Adrenal gland (tissue), 12 donors: Measurements from ENCODE around the gene GNAQ. TPM values are rescaled to one million over a fixed set of nuclear protein-coding genes. Genes with fewer than 3 reads are reported as not detected.

ENCODE experiments used
- DNase-seq, 7 donors: peaks; one replicate each; pipeline ENCODE4 v3.0.0-alpha.2; 2019 to 2020
- H3K27ac ChIP-seq, 5 donors: fragments of 200-600 bp; sonication (generic) in 4 of 5; 1 replicate in 3 of 5; 2 replicates in 2 of 5; pipeline versions ENCODE4 v1.5.1 to v1.8.0; 2016 to 2020; ENCODE audit warnings: mild to moderate bottlenecking in 1 of 5
- H3K27me3 ChIP-seq: fragments of 200-600 bp; 2 replicates; pipeline ENCODE4 v1.8.0; 2021
- H3K36me3 ChIP-seq, 2 donors: fragments of 200-600 bp; replicated peaks in 1 of 2; 1 replicate in 1 of 2; 2 replicates in 1 of 2; pipeline versions ENCODE4 v1.5.1 to v1.8.0; 2018 to 2022
- H3K4me1 ChIP-seq, 2 donors: fragments of 200-600 bp; replicated peaks in 1 of 2; 1 replicate in 1 of 2; 2 replicates in 1 of 2; pipeline versions ENCODE4 v1.5.1 to v1.8.0; 2018 to 2021
- H3K4me3 ChIP-seq, 4 donors: fragments of 200-600 bp; sonication (generic) in 3 of 4; one replicate each; pipeline ENCODE4 v1.5.1; 2016 to 2018
- H3K9me3 ChIP-seq, 3 donors: fragments of 200-600 bp; sonication (generic) in 1 of 3; replicated peaks in 1 of 3; 1 replicate in 2 of 3; 2 replicates in 1 of 3; pipeline versions ENCODE4 v1.5.1 to v1.8.0; 2016 to 2021
- POLR2A ChIP-seq, 2 donors: fragments of 450-650 bp; IDR thresholded peaks; one replicate each; pipeline ENCODE4 v1.6.1; 2017; ENCODE audit warnings: antibody characterized with exemption in 2 of 2, mild to moderate bottlenecking in 2 of 2, moderate library complexity in 1 of 2
- WGBS, 4 donors: extraction: QIAGEN DNeasy Blood & Tissue Kit in 2 of 4; methylation state at CpG; one replicate each; pipeline versions ENCODE4 v1.1.5 to v1.1.7; 2013 to 2017; 5-methylcytosine and 5-hydroxymethylcytosine counted together
- intact Hi-C, 2 donors: fragments of 100-400 bp; cut with DNase I; formaldehyde crosslinking; loops; one replicate each; pipeline versions ENCODE4 v1.14.1 to v1.15.0; 2022 to 2023
- polyA plus RNA-seq, 3 donors: library from polyadenylated mRNA; stranded (reverse); fragments of 200-250 nt in 2 of 3; fragments of 350-450 nt in 1 of 3; fragmentation: Illumina TruSeq in 1 of 3; extraction: RNeasy Lipid Tissue Mini Kit (QIAGEN cat#74804) in 1 of 3; gene quantifications; one replicate each; pipeline ENCODE4 v1.2.3, GENCODE V29; 2013 to 2014
- total RNA-seq, 9 donors: library from RNA; depleted of rRNA in 4 of 9; stranded (reverse); fragments of >200 nt in 4 of 9; fragments of 120-200 nt in 1 of 9; fragmentation: NEBNext Ultra II Directional in 1 of 9; extraction: Animal tissue kit (Norgen Biotek cat#: 25700) in 1 of 9; gene quantifications; one replicate each; pipeline versions ENCODE4 v1.1.0 to v1.2.4, GENCODE V29; 2013 to 2023
- TF ChIP-seq, protein P1 (sequence below), 6 experiments: fragments of 450-650 bp in 4 of 6; fragments of 200-600 bp in 2 of 6; sonication (generic) in 1 of 6; IDR thresholded peaks; 1 replicate in 5 of 6; 2 replicates in 1 of 6; pipeline versions ENCODE4 v1.5.1 to v1.8.0; 2016 to 2021; ENCODE audit warnings: antibody characterized with exemption in 6 of 6, mild to moderate bottlenecking in 2 of 6, moderate library complexity in 1 of 6
- donor health status: healthy with polysubstance abuse.
- donor health status: Bipolar disorder and iron deficiency.
- donor health status: DM: yes; HTN: yes; CAD: no.
- donor health status: DM: no; HTN: no; CAD: no.
- donor health status: DM: no; HTN: no; CAD: no.
- donor health status: DM: yes; HTN: yes; CAD: no.

GNAQ gene
- total and polyA plus RNA-seq, 12 donors = 15.8 to 71.7 (median 45.1) TPM

DNA sequence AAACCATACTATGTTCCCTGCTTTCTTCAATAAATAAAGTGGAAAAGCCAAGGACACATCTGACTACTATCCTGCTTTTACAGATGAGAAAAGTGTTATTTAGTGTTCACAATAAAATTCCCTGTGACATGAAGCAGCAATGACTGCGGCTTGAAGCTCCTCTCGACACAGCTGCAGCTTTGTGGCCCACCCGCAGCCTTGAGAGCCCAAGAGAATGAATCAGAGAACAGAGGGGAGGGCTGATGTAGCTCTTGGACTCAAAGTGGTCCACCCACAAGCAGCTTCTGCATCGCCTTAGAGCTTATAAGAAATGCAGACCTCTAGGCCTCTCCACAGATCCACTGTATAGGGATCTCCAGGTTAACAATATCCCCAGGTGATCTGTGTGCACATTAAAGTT lies 202.2 kb downstream of the GNAQ start:
- peak in 2 of 7 donors; percentile 38 to 40 for DNase-seq
- no peaks in the 10 kb centered on the region for H3K27me3 ChIP-seq
- peaks cover 14 to 55% of the 10 kb centered on the region in 2 donors for H3K4me1 ChIP-seq
- WGBS, 4 donors = 66 to 73% (median 70%) methylated on average over 4 of the region's 4 CpGs
- no peaks in the 10 kb centered on the region for H3K36me3 ChIP-seq
- TF ChIP-seq, protein P1, sequence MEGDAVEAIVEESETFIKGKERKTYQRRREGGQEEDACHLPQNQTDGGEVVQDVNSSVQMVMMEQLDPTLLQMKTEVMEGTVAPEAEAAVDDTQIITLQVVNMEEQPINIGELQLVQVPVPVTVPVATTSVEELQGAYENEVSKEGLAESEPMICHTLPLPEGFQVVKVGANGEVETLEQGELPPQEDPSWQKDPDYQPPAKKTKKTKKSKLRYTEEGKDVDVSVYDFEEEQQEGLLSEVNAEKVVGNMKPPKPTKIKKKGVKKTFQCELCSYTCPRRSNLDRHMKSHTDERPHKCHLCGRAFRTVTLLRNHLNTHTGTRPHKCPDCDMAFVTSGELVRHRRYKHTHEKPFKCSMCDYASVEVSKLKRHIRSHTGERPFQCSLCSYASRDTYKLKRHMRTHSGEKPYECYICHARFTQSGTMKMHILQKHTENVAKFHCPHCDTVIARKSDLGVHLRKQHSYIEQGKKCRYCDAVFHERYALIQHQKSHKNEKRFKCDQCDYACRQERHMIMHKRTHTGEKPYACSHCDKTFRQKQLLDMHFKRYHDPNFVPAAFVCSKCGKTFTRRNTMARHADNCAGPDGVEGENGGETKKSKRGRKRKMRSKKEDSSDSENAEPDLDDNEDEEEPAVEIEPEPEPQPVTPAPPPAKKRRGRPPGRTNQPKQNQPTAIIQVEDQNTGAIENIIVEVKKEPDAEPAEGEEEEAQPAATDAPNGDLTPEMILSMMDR (IDR thresholded peaks at IDR 0.05) = no peak
- no peak for TF ChIP-seq POLR2A (IDR thresholded peaks at IDR 0.05)
- H3K4me3 ChIP-seq = no peak overlapping the region
- peak overlapping the region in 2 of 5 donors; percentile 1 to 14 for H3K27ac ChIP-seq
- H3K9me3 ChIP-seq = no peaks in the 10 kb centered on the region
- intact Hi-C loops = no loop called here

DNA sequence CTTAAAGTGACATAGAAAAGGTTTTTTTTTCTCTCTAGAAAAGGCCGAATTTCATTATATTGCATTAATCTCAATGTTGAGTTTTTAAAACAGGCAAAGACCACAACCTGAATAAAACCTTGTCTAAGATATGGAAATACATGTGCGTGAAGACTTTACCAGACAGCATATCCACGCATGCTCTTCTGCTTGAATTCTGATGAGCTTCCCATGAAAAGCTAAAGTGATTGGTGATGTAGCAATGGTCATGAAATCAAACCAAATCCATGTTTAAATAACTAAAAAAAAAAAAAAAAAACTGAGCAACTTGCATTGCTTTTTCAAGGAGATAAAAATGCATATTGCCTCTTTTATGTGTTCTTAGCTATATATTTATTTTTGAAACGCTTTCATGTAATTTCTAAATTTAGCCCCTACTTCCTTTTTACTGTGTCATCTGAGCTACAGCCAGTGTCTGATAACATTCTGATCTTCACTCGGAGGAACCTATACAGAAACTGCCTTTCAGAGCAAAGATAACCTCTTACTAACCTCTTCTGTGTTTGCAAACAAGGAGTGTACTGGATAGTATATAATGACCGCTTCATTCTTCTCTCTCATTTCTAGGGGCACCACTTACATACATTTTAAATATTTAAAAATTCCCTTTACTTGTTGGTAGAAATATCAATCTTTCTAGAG lies 204.4 kb downstream of the GNAQ start:
- no peak overlapping the region for H3K27ac ChIP-seq
- H3K9me3 ChIP-seq = no peaks in the 10 kb centered on the region
- no peak for DNase-seq
- TF ChIP-seq POLR2A (IDR thresholded peaks at IDR 0.05) = no peak
- TF ChIP-seq, protein P1 (IDR thresholded peaks at IDR 0.05) = no peak
- intact Hi-C loops = no loop called here
- no peaks in the 10 kb centered on the region for H3K27me3 ChIP-seq
- peaks cover 14 to 59% of the 10 kb centered on the region in 2 donors for H3K4me1 ChIP-seq
- no peak overlapping the region for H3K4me3 ChIP-seq
- H3K36me3 ChIP-seq = no peaks in the 10 kb centered on the region
- 59 to 62% (median 60%) methylated on average over 6 of the region's 6 CpGs for WGBS, 4 donors

DNA sequence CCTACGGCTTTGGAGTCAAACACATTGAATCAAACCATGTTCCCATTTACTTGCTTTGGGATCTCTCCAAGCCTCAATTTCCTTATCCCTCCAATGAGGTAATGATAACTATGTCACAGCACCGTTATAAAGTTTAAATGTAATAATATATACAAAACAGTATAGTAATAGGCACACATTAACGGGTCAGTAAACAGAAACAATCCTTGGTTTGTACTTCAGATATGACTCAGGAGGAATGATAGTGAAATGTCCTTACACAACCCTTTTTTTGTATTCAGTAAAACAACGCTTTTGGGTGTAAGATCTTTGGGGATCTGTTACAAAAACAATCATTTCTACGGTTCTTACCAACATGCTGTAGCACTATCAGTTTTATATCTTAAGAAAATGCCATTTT lies 205.0 kb downstream of the GNAQ start:
- Histone ChIP-seq H3K27ac (no peak overlapping the region), H3K36me3 (no peaks in the 10 kb centered on the region), H3K4me3 (no peak overlapping the region), H3K27me3 (no peaks in the 10 kb centered on the region), H3K4me1 (peaks cover 20 to 58% of the 10 kb centered on the region in 2 donors), H3K9me3 (no peaks in the 10 kb centered on the region)
- no peak for DNase-seq
- WGBS, 4 donors = 62 to 67% (median 65%) methylated on average over 5 of the region's 5 CpGs
- intact Hi-C loops = no loop called here
- no peak for TF ChIP-seq POLR2A (IDR thresholded peaks at IDR 0.05)
- TF ChIP-seq, protein P1 (IDR thresholded peaks at IDR 0.05) = no peak

DNA sequence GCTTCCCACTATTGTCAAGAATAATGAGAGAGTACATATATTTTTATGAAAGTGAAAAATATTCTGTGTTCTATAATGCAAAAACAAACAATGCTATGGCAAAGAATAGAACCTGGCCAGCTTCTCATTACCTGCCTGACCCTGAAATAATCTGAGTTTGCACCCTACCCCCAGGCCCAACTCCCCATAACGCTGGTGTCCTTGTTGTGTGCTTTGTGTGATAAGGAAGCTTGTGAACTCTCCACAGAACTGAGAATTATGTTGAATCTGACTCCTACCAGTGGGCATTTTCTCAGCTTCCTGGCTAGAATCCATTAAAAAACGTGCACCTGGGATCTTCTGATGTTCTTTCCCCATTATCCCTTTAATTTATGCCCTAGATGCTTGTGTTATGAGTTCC lies 205.5 kb downstream of the GNAQ start:
- no peaks in the 10 kb centered on the region for H3K36me3 ChIP-seq
- peaks cover 21 to 56% of the 10 kb centered on the region in 2 donors for H3K4me1 ChIP-seq
- no peak for DNase-seq
- TF ChIP-seq, protein P1 (IDR thresholded peaks at IDR 0.05) = no peak
- no peak for TF ChIP-seq POLR2A (IDR thresholded peaks at IDR 0.05)
- no peaks in the 10 kb centered on the region for H3K9me3 ChIP-seq
- intact Hi-C loops = no loop called here
- H3K4me3 ChIP-seq = no peak overlapping the region
- WGBS, 4 donors = 43 to 59% (median 58%) methylated on average over 2 of the region's 2 CpGs
- H3K27me3 ChIP-seq = no peaks in the 10 kb centered on the region
- H3K27ac ChIP-seq = no peak overlapping the region
